ENCODE data around the gene KRTAP17-1.
"Not testable (repeated sequence)": the region's sequence is repeated elsewhere in the genome, so short reads cannot be mapped to it uniquely, and the experiment has no call there.

KRTAP17-1 gene

DNA sequence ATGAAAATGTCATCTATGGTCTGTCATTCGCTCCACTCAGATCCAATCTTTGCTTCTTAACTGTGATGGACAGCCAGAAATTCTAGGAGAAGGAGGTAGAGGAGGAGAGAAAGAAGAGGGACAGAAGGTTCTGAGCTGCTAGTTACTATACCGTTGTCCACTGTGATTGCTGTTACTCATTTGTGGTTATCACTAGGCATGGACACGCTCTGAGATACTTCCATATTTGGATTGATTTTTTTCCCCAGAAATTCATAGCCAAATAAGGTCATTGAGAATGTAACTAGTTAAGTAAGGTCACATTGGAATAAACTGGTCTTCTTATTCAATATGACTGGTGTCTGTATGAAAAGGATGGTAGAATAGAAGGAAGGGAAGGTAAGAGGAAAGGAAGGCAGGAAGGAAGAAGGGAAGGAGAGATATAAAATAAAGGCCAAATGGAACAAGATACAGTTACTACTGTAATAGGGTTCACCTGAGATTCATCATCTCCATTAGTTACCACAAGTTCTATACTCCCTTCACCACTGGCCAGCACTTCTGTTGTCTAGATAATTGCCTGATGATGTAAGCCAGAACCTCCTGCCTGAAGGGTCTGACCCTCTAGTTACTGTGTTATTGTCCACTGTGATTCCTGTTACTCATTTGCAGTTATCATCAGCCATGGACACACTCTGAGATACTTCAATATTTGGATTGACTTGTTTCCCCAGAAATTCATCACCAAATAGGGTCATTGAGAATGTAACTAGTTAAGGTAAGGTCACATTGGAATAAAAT, 37.1 kb downstream of the KRTAP17-1 start:
- TF ChIP-seq, protein P1, sequence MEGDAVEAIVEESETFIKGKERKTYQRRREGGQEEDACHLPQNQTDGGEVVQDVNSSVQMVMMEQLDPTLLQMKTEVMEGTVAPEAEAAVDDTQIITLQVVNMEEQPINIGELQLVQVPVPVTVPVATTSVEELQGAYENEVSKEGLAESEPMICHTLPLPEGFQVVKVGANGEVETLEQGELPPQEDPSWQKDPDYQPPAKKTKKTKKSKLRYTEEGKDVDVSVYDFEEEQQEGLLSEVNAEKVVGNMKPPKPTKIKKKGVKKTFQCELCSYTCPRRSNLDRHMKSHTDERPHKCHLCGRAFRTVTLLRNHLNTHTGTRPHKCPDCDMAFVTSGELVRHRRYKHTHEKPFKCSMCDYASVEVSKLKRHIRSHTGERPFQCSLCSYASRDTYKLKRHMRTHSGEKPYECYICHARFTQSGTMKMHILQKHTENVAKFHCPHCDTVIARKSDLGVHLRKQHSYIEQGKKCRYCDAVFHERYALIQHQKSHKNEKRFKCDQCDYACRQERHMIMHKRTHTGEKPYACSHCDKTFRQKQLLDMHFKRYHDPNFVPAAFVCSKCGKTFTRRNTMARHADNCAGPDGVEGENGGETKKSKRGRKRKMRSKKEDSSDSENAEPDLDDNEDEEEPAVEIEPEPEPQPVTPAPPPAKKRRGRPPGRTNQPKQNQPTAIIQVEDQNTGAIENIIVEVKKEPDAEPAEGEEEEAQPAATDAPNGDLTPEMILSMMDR (IDR thresholded peaks at IDR 0.05): no peak

DNA sequence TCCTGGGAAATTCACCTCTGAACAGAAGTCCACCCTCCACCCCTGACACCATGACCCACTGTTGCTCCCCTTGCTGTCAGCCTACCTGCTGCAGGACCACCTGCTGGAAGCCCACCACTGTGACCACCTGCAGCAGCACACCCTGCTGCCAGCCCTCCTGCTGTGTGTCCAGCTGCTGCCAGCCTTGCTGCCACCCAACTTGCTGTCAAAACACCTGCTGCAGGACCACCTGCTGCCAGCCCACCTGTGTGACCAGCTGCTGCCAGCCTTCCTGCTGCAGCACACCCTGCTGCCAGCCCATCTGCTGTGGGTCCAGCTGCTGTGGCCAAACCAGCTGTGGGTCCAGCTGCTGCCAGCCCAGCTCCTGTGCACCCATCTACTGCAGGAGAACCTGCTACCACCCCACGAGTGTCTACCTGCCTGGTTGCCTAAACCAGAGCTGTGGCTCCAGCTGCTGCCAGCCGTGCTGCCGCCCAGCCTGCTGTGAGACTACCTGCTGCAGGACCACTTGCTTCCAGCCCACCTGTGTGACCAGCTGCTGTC, 39.8 kb downstream of the KRTAP17-1 start, which contains the start of gene KRTAP9-7:
Gene KRTAP9-7, plus strand, starts transcription at position 51 of the 543 bp plus-strand sequence. Its CDS starts 0 bp downstream, at position 51.
- H3K27me3 ChIP-seq: peaks cover 21% of the 10 kb centered on the region
- H3K27ac ChIP-seq; H3K4me3 ChIP-seq (ENCODE audit: low read depth in 1 of 2, low read length in 1 of 2); H3K36me3 ChIP-seq; H3K9me3 ChIP-seq; H3K4me1 ChIP-seq (ENCODE audit: control insufficient read depth in 1 of 2, insufficient read depth in 1 of 2, low read depth in 1 of 2, low read length in 1 of 2): not testable (repeated sequence)

More for the DNA sequence above, 37.1 kb downstream of the KRTAP17-1 start:
- Histone ChIP-seq H3K4me3 (ENCODE audit: low read depth in 1 of 2, low read length in 1 of 2) (no peak overlapping the region), H3K4me1 (ENCODE audit: control insufficient read depth in 1 of 2, insufficient read depth in 1 of 2, low read depth in 1 of 2, low read length in 1 of 2) (peaks cover under 1% of the 10 kb centered on the region in 2 experiments), H3K27ac (no peak overlapping the region), H3K36me3 (no peaks in the 10 kb centered on the region), H3K9me3 (no peaks in the 10 kb centered on the region), H3K27me3 (peaks cover 21% of the 10 kb centered on the region)

DNA sequence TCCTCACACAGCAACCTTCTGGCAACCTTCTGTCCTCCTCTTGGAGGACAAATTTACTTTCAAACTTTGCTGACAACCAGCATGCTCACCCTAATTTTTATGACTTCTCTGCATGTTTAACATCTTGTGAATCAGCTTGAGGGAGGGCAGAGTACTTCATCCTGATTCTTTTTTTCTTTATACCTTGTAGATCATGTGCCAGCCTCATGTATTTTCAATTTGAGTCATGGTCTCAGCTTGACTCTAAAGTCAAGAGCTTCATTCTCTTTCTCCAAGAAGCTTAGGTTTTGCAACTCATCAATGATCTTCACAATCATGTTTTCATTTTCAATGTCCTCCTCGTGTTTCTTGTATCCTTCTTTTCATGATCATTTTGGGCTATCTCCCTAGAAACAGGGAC, 43.7 kb downstream of the KRTAP17-1 start:
- Histone ChIP-seq H3K9me3 (no peaks in the 10 kb centered on the region), H3K27me3 (peaks cover 9% of the 10 kb centered on the region), H3K36me3 (no peaks in the 10 kb centered on the region), H3K4me1 (ENCODE audit: control insufficient read depth in 1 of 2, insufficient read depth in 1 of 2, low read depth in 1 of 2, low read length in 1 of 2) (no peaks in the 10 kb centered on the region), H3K4me3 (ENCODE audit: low read depth in 1 of 2, low read length in 1 of 2) (no peak overlapping the region), H3K27ac (no peak overlapping the region)
- TF ChIP-seq, protein P1 (IDR thresholded peaks at IDR 0.05): no peak

DNA sequence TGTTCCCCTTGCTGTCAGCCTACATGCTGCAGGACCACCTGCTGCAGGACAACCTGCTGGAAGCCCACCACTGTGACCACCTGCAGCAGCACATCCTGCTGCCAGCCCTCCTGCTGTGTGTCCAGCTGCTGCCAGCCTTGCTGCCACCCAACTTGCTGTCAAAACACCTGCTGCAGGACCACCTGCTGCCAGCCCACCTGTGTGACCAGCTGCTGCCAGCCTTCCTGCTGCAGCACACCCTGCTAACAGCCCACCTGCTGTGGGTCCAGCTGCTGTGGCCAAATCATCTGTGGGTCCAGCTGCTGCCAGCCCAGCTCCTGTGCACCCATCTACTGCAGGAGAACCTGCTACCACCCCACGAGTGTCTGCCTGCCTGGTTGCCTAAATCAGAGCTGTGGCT, 44.2 kb downstream of the KRTAP17-1 start:
- H3K27me3 ChIP-seq; H3K9me3 ChIP-seq; H3K4me1 ChIP-seq (ENCODE audit: control insufficient read depth in 1 of 2, insufficient read depth in 1 of 2, low read depth in 1 of 2, low read length in 1 of 2); H3K36me3 ChIP-seq; H3K27ac ChIP-seq; H3K4me3 ChIP-seq (ENCODE audit: low read depth in 1 of 2, low read length in 1 of 2): not testable (repeated sequence)

DNA sequence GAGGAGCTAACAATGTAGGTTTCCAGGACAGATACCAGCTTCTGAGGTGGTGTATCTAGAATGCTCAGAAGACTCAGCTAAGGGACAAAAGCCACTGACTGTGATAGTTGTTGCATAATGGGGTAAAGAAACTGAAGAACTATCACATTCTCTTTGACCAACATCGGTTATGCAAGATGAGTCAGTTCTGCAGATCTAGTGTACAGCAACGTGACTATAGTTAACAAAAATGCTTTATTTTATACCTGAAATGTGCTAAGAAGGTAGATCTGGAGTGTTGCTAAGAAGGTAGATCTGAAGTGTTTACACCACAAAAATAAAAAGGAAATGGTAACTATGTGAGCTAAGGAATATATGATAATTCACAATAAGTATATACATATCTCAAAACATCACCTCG, 47.8 kb downstream of the KRTAP17-1 start:
- Histone ChIP-seq H3K9me3 (no peaks in the 10 kb centered on the region), H3K36me3 (no peaks in the 10 kb centered on the region), H3K27me3 (peaks cover 18% of the 10 kb centered on the region), H3K27ac (no peak overlapping the region), H3K4me1 (ENCODE audit: control insufficient read depth in 1 of 2, insufficient read depth in 1 of 2, low read depth in 1 of 2, low read length in 1 of 2) (no peaks in the 10 kb centered on the region), H3K4me3 (ENCODE audit: low read depth in 1 of 2, low read length in 1 of 2) (no peak overlapping the region)
- TF ChIP-seq, protein P1 (IDR thresholded peaks at IDR 0.05): no peak

DNA sequence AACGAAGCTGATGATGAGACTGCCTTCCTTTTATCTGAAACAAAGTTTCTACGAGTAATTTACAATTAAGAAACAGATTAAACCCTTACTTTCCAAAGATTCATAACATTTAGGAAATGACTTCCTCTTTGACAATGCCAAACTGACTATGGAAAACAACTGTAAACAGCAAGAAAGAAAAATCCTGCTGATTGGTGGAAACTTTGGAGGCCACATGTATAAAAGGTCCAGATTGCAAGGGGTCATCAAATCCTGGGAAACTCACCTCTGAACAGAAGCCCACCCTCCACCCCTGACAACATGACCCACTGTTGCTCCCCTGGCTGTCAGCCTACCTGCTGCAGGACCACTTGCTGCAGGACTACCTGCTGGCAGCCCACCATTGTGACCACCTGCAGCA, 50.4 kb downstream of the KRTAP17-1 start, which contains the start of gene KRTAP9-6:
Gene KRTAP9-6, plus strand, starts transcription at position 301 of the 400 bp plus-strand sequence. Its CDS starts 0 bp downstream, at position 301.
- Histone ChIP-seq H3K4me3 (ENCODE audit: low read depth in 1 of 2, low read length in 1 of 2) (no peak within 1 kb of the TSS), H3K36me3 (no peaks in the 10 kb centered on the region), H3K9me3 (no peaks in the 10 kb centered on the region), H3K4me1 (ENCODE audit: control insufficient read depth in 1 of 2, insufficient read depth in 1 of 2, low read depth in 1 of 2, low read length in 1 of 2) (no peaks in the 10 kb centered on the region), H3K27ac (no peak within 1 kb of the TSS), H3K27me3 (peaks cover 22% of the 10 kb centered on the region)
- TF ChIP-seq, protein P1 (IDR thresholded peaks at IDR 0.05): no peak

Measured in neutrophil (primary cell).